HL-60 (cell line): ENCODE data around the gene ZSWIM6.

Source experiments
- CTCF ChIP-seq: IDR thresholded peaks from one replicate; pipeline ENCODE4 v1.5.1; 2011; ENCODE audit warnings: low read length, control low read depth, inconsistent platforms; ENCODE audit not compliant: insufficient read depth
- TF ChIP-seq, protein P1 (sequence below): IDR thresholded peaks from 2 replicates; pipeline ENCODE4 v1.6.1; 2012; ENCODE audit warnings: low read depth; ENCODE audit not compliant: insufficient replicate concordance

GRCh38 chr5:61496446-61496845, 164.4 kb downstream of the ZSWIM6 start:
- TF ChIP-seq, protein P1, sequence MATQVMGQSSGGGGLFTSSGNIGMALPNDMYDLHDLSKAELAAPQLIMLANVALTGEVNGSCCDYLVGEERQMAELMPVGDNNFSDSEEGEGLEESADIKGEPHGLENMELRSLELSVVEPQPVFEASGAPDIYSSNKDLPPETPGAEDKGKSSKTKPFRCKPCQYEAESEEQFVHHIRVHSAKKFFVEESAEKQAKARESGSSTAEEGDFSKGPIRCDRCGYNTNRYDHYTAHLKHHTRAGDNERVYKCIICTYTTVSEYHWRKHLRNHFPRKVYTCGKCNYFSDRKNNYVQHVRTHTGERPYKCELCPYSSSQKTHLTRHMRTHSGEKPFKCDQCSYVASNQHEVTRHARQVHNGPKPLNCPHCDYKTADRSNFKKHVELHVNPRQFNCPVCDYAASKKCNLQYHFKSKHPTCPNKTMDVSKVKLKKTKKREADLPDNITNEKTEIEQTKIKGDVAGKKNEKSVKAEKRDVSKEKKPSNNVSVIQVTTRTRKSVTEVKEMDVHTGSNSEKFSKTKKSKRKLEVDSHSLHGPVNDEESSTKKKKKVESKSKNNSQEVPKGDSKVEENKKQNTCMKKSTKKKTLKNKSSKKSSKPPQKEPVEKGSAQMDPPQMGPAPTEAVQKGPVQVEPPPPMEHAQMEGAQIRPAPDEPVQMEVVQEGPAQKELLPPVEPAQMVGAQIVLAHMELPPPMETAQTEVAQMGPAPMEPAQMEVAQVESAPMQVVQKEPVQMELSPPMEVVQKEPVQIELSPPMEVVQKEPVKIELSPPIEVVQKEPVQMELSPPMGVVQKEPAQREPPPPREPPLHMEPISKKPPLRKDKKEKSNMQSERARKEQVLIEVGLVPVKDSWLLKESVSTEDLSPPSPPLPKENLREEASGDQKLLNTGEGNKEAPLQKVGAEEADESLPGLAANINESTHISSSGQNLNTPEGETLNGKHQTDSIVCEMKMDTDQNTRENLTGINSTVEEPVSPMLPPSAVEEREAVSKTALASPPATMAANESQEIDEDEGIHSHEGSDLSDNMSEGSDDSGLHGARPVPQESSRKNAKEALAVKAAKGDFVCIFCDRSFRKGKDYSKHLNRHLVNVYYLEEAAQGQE, result no peak
- no peak for TF ChIP-seq CTCF
